Measurements from ENCODE around the gene INSC. TPM values are rescaled to one million over a fixed set of nuclear protein-coding genes. Genes with fewer than 3 reads are reported as not detected.

INSC gene
- total and polyA plus RNA-seq, 2 of the 13 experiments (the other 11 are each of a cell fraction or from before 2014, with no cell fraction given), result 0.09 TPM; not detected in 1

DNA sequence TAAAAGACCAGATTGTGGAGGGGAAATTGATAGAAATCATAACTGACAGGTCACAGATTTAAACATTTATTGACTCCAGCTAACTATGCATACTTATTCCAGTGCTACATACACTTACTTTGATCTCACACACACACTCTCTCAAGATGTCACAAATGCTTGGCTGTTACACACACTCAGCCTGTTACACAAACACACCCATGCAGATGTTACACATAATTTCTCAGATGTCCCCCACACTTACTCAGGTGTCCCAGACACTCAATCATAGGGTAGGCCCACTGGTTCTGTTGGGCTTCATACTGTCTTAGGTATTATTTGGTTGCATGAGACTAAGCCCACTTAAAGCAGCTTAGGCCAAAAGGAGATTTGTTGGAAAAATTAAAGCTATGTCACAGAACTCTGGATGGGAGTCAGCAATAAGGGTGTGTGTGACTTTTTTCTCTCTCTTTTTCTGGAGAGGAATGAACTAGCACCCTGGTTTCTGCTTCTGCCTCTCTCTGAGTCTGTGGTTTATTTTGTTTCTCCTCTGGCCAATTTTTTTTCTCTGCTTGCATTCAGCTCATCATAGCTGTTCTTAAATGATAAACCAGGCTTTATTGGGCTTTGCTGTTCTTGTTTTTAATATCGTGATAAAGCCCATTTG is 179.4 kb downstream of the INSC start:
- CTCF ChIA-PET (ENCODE audit: low intra/inter-chr PET ratio, low total read pairs), result no interaction called here

GRCh38 chr11:15295695-15296094 is 181.0 kb downstream of the INSC start:
- Histone ChIP-seq H3K4me3 (replicated peaks in 1 of 3; ENCODE audit: insufficient read depth in 1 of 3, low read depth in 2 of 3, low read length in 3 of 3) (no peak overlapping the region), H3K79me2 (ENCODE audit: insufficient read depth, low read length) (no peaks in the 10 kb centered on the region), H3K9me3 (ENCODE audit: low read length) (no peaks in the 10 kb centered on the region), H3K4me1 (ENCODE audit: insufficient read depth, low read length) (no peaks in the 10 kb centered on the region), H2AFZ (ENCODE audit: low read length) (no peak overlapping the region), H3K4me2 (ENCODE audit: low read depth, low read length) (no peak overlapping the region), H3K27me3 (ENCODE audit: control insufficient read depth in 1 of 2, insufficient read depth in 2 of 2, low read length in 2 of 2) (no peaks in the 10 kb centered on the region), H3K27ac (ENCODE audit: extremely low read length, insufficient read depth, low read length) (no peak overlapping the region), H4K20me1 (ENCODE audit: insufficient read depth, low read length) (no peaks in the 10 kb centered on the region), H3K9ac (ENCODE audit: insufficient read depth, low read depth, low read length) (no peak overlapping the region), H3K36me3 (replicated peaks in 1 of 2; ENCODE audit: control insufficient read depth in 1 of 2, insufficient read depth in 2 of 2, low read length in 2 of 2) (no peaks in the 10 kb centered on the region)
- BruUV-seq (replicated peaks), result no TSS peak
- ATAC-seq (no peak), DNase-seq (ENCODE audit: low spot score) (no peak), FAIRE-seq (no peak)
- WGBS (ENCODE audit: low lambda C conversion rate), result 0% methylated on average over 1 of the region's 1 CpG
- TF ChIP-seq NKX3-1 (CRISPR knock-in tag; IDR thresholded peaks at IDR 0.05) (no peak), ZNF770 (CRISPR knock-in tag; IDR thresholded peaks at IDR 0.05) (no peak), ZNF614 (CRISPR knock-in tag; IDR thresholded peaks at IDR 0.05; ENCODE audit: borderline replicate concordance) (no peak), ZBTB25 (CRISPR knock-in tag; IDR thresholded peaks at IDR 0.05) (no peak), ZNF451 (CRISPR knock-in tag; IDR thresholded peaks at IDR 0.05) (no peak), SUZ12 (IDR thresholded peaks at IDR 0.05; ENCODE audit: low read depth, low read length) (no peak), BHLHE40 (IDR thresholded peaks at IDR 0.05; ENCODE audit: low read length) (no peak), HHEX (CRISPR knock-in tag; IDR thresholded peaks at IDR 0.05) (no peak), ZNF713 (CRISPR knock-in tag; IDR thresholded peaks at IDR 0.05) (no peak), NPAS2 (CRISPR knock-in tag; IDR thresholded peaks at IDR 0.05; ENCODE audit: borderline replicate concordance) (no peak), SALL1 (CRISPR knock-in tag; IDR thresholded peaks at IDR 0.05) (no peak), SOX6 (IDR thresholded peaks at IDR 0.05) (no peak), SOX6 (CRISPR knock-in tag; IDR thresholded peaks at IDR 0.05) (no peak), ZBTB20 (CRISPR knock-in tag; IDR thresholded peaks at IDR 0.05; ENCODE audit: borderline replicate concordance, low read depth) (no peak), CBFB (CRISPR knock-in tag; IDR thresholded peaks at IDR 0.05) (no peak), KDM1A (CRISPR knock-in tag; IDR thresholded peaks at IDR 0.05) (no peak), CBX5 (CRISPR knock-in tag; IDR thresholded peaks at IDR 0.05; ENCODE audit: borderline replicate concordance) (no peak), SRSF4 (IDR thresholded peaks at IDR 0.05; ENCODE audit: low read depth, low read length, poor library complexity, severe bottlenecking) (no peak)
- ChIA-PET CTCF (ENCODE audit: low intra/inter-chr PET ratio, low total read pairs) (no interaction called here), POLR2A (no interaction called here)
- intact Hi-C loops (cut with micrococcal nuclease; ENCODE audit: unreplicated experiment) (no loop called here), in situ Hi-C loops (cut with HindIII; ENCODE audit: extremely low pct_ligation_motif_present, low pct_unique_long_range_greater_than_20kb) (no loop called here)

More for the DNA sequence above, 179.4 kb downstream of the INSC start:
- Histone ChIP-seq H3K27ac (ENCODE audit: extremely low read length, insufficient read depth, low read length) (no peak overlapping the region), H3K9me3 (ENCODE audit: low read length) (no peaks in the 10 kb centered on the region), H3K4me3 (replicated peaks in 1 of 3; ENCODE audit: insufficient read depth in 1 of 3, low read depth in 2 of 3, low read length in 3 of 3) (no peak overlapping the region), H4K20me1 (ENCODE audit: insufficient read depth, low read length) (no peaks in the 10 kb centered on the region), H3K36me3 (replicated peaks in 1 of 2; ENCODE audit: control insufficient read depth in 1 of 2, insufficient read depth in 2 of 2, low read length in 2 of 2) (no peaks in the 10 kb centered on the region), H3K4me2 (ENCODE audit: low read depth, low read length) (no peak overlapping the region), H2AFZ (ENCODE audit: low read length) (no peak overlapping the region), H3K79me2 (ENCODE audit: insufficient read depth, low read length) (no peaks in the 10 kb centered on the region), H3K4me1 (ENCODE audit: insufficient read depth, low read length) (no peaks in the 10 kb centered on the region), H3K9ac (ENCODE audit: insufficient read depth, low read depth, low read length) (no peak overlapping the region), H3K27me3 (ENCODE audit: control insufficient read depth in 1 of 2, insufficient read depth in 2 of 2, low read length in 2 of 2) (no peaks in the 10 kb centered on the region)
- in situ Hi-C loops (cut with HindIII; ENCODE audit: extremely low pct_ligation_motif_present, low pct_unique_long_range_greater_than_20kb), result no loop called here
- FAIRE-seq (no peak), ATAC-seq (no peak), DNase-seq (ENCODE audit: low spot score) (no peak)
- 0% methylated on average over 1 of the region's 1 CpG for WGBS (ENCODE audit: low lambda C conversion rate)
- intact Hi-C loops (cut with micrococcal nuclease; ENCODE audit: unreplicated experiment), result no loop called here
- POLR2A ChIA-PET, result no interaction called here
- TF ChIP-seq MAFG (CRISPR knock-in tag; IDR thresholded peaks at IDR 0.05), result no peak
- no TSS peak for BruUV-seq (replicated peaks)

Measured in HepG2 (cell line).